GM12878 (cell line): ENCODE measurements around the gene NUFIP1. TPM values are rescaled to one million over a fixed set of nuclear protein-coding genes. Genes with fewer than 3 reads are reported as not detected.

Experiments
- ATAC-seq: fragments of 200-7000 bp; cut with Tn5 transposase; 3 replicates; pipeline ENCODE4 v1.9.1; 2020; ENCODE audit warnings: mild to moderate bottlenecking, moderate library complexity
- BruUV-seq: library from RNA; stranded (reverse); fragments of 400-500 nt; replicated peaks from 2 replicates; lab custom pipeline; 2021; lab: Mats Ljungman, UMichigan
- CTCF ChIA-PET: fragments of 300-600 bp; sonication (Branson Sonifier 250); formaldehyde crosslinking; extraction: SDS; loops from one replicate; lab custom pipeline; 2021; ENCODE audit warnings: inconsistent platforms; lab: Yijun Ruan, JAX
- POLR2A ChIA-PET: fragments of 350-600 bp; formaldehyde crosslinking; extraction: SDS; loops from one replicate; lab custom pipeline; 2021; ENCODE audit warnings: inconsistent platforms; lab: Charles Lee
- RAD21 ChIA-PET: fragments of 300-600 bp; sonication (Branson Sonifier 250); formaldehyde crosslinking; loops from one replicate; lab custom pipeline; 2023; ENCODE audit warnings: antibody characterized with exemption; ENCODE audit not compliant: unreplicated experiment; lab: Charles Lee
- SMC1A ChIA-PET: fragments of 300-600 bp; sonication (Branson Sonifier 250); formaldehyde crosslinking; loops from one replicate; lab custom pipeline; 2023; ENCODE audit not compliant: unreplicated experiment, uncharacterized antibody; lab: Charles Lee
- DNase-seq: peaks from one replicate; pipeline ENCODE4 v3.0.0-alpha.2; 2011; ENCODE audit warnings: low read depth, low spot score
- FAIRE-seq: peaks from 3 replicates; lab custom pipeline; 2011; peaks lifted over from hg19 to GRCh38; lab: Jason Lieb, UNC
- H2AFZ ChIP-seq: 2 replicates; pipeline ENCODE4 v1.6.0; 2011; ENCODE audit warnings: low read depth, low read length, control low read depth; ENCODE audit not compliant: control insufficient read depth
- H3K27ac ChIP-seq: 2 replicates; pipeline ENCODE4 v1.5.1; 2011; ENCODE audit warnings: control low read depth; ENCODE audit not compliant: control insufficient read depth, insufficient read depth
- H3K27me3 ChIP-seq, 2 experiments: replicated peaks in 1 of 2; 2 replicates each; pipeline versions ENCODE4 v1.6.0 to v1.6.1; 2011; ENCODE audit warnings: low read length in 1 of 2; ENCODE audit not compliant: control insufficient read depth in 2 of 2, insufficient read depth in 2 of 2
- H3K36me3 ChIP-seq, 2 experiments: 2 replicates each; pipeline ENCODE4 v1.5.1; 2011; ENCODE audit warnings: low read length in 1 of 2; ENCODE audit not compliant: control insufficient read depth in 2 of 2, insufficient read depth in 2 of 2
- H3K4me1 ChIP-seq: 2 replicates; pipeline ENCODE4 v1.6.1; 2011; ENCODE audit warnings: mild to moderate bottlenecking, low read length, moderate library complexity, mixed read lengths; ENCODE audit not compliant: control insufficient read depth, insufficient read depth
- H3K4me2 ChIP-seq: 2 replicates; pipeline ENCODE4 v1.6.0; 2011; ENCODE audit warnings: control low read depth; ENCODE audit not compliant: control insufficient read depth, insufficient read depth
- H3K4me3 ChIP-seq: fragments of 200-600 bp; sonication (generic); 2 replicates; pipeline ENCODE4 v1.5.1; 2016
- H3K79me2 ChIP-seq: 2 replicates; pipeline ENCODE4 v1.6.0; 2011; ENCODE audit warnings: low read length; ENCODE audit not compliant: control insufficient read depth, insufficient read depth
- H3K9ac ChIP-seq: 2 replicates; pipeline ENCODE4 v1.8.0; 2011; ENCODE audit warnings: low read length, control low read depth, mixed read lengths; ENCODE audit not compliant: control insufficient read depth, insufficient read depth
- H3K9me3 ChIP-seq: replicated peaks from 3 replicates; pipeline ENCODE4 v1.5.1; 2011; ENCODE audit warnings: mild to moderate bottlenecking, low read length; ENCODE audit not compliant: control insufficient read depth, insufficient read depth
- H4K20me1 ChIP-seq: 2 replicates; pipeline ENCODE4 v1.6.0; 2011; ENCODE audit not compliant: control insufficient read depth, insufficient read depth
- CEBPB ChIP-seq, 2 experiments: fragments of 150-350 bp in 1 of 2; IDR thresholded peaks; 2 replicates each; pipeline ENCODE4 v1.6.1; 2012 to 2014; ENCODE audit warnings: low read depth in 2 of 2, low read length in 2 of 2, borderline replicate concordance in 1 of 2, inconsistent platforms in 1 of 2
- MEF2A ChIP-seq: IDR thresholded peaks from 2 replicates; pipeline ENCODE4 v1.6.1; 2011; ENCODE audit warnings: low read depth, mild to moderate bottlenecking, low read length, moderate library complexity; ENCODE audit not compliant: insufficient read depth
- PAX5 ChIP-seq: IDR thresholded peaks from 2 replicates; pipeline ENCODE4 v1.6.1; 2011; ENCODE audit warnings: low read depth, low read length, borderline replicate concordance
- WGBS: methylation state at CpG from one replicate; pipeline ENCODE4 v1.1.6; 2016; ENCODE audit warnings: low lambda C conversion rate; ENCODE audit not compliant: insufficient replicate concordance, insufficient coverage; ENCODE audit errors: missing lambda C conversion rate; 5-methylcytosine and 5-hydroxymethylcytosine counted together
- in situ Hi-C: fragments of 300-500 bp; cut with MboI; formaldehyde crosslinking; loops from 9 replicates; pipeline ENCODE4 v1.14.3; 2018; ENCODE audit warnings: mixed read lengths
- intact Hi-C: fragments of 100-400 bp; cut with micrococcal nuclease; formaldehyde crosslinking; loops from one replicate; pipeline ENCODE4 v1.14.2; 2022; ENCODE audit not compliant: unreplicated experiment
- polyA plus RNA-seq, 11 experiments: library from polyadenylated mRNA; depleted of rRNA in 4 of 11; unstranded in 6 of 11; stranded (reverse) in 5 of 11; fragments of >200 nt; fragmentation: Nextera tagmentation in 4 of 11; fragmentation: Illumina TruSeq in 1 of 11; extraction: Ambion mirVana in 4 of 11; extraction: Trizol in 1 of 11; gene quantifications; 1 replicate in 1 of 11; 2 replicates in 10 of 11; pipeline versions ENCODE4 v1.2.1 to v1.2.3, GENCODE V29; 2011 to 2016; ENCODE audit warnings: inconsistent platforms in 2 of 11, missing spikeins in 2 of 11, low read depth in 1 of 11
- total RNA-seq, 4 experiments: library from RNA; depleted of rRNA in 3 of 4; stranded (reverse); fragments of >200 nt in 3 of 4; fragmentation: Illumina TruSeq in 1 of 4; extraction: Trizol in 1 of 4; gene quantifications; 2 replicates each; pipeline versions ENCODE4 v1.2.1 to v1.2.3, GENCODE V29; 2013 to 2021
- TF ChIP-seq, protein P1 (sequence below): fragments of 450-650 bp; IDR thresholded peaks from 2 replicates; pipeline ENCODE4 v1.6.1; 2017; ENCODE audit warnings: mild to moderate bottlenecking, low read depth, inconsistent platforms; ENCODE audit not compliant: poor library complexity, severe bottlenecking

NUFIP1 gene
- total and polyA plus RNA-seq, 10 of the 15 experiments (the other 5 are each of a cell fraction or from before 2014, with no cell fraction given) = 2.5 to 11.2 (median 7.0) TPM

GRCh38 chr13:44978328-44978727, 10.9 kb downstream of the NUFIP1 start:
- H3K4me1 ChIP-seq = peaks cover 10% of the 10 kb centered on the region
- no peak overlapping the region for H3K9ac ChIP-seq
- no peak for FAIRE-seq
- intact Hi-C loops = no loop called here
- H3K36me3 ChIP-seq = peaks cover 0 to 15% of the 10 kb centered on the region in 2 experiments
- POLR2A ChIA-PET = no interaction called here
- WGBS = 96% methylated on average over 1 of the region's 1 CpG
- H3K9me3 ChIP-seq = no peaks in the 10 kb centered on the region
- no peak overlapping the region for H3K4me3 ChIP-seq
- TF ChIP-seq, protein P1, sequence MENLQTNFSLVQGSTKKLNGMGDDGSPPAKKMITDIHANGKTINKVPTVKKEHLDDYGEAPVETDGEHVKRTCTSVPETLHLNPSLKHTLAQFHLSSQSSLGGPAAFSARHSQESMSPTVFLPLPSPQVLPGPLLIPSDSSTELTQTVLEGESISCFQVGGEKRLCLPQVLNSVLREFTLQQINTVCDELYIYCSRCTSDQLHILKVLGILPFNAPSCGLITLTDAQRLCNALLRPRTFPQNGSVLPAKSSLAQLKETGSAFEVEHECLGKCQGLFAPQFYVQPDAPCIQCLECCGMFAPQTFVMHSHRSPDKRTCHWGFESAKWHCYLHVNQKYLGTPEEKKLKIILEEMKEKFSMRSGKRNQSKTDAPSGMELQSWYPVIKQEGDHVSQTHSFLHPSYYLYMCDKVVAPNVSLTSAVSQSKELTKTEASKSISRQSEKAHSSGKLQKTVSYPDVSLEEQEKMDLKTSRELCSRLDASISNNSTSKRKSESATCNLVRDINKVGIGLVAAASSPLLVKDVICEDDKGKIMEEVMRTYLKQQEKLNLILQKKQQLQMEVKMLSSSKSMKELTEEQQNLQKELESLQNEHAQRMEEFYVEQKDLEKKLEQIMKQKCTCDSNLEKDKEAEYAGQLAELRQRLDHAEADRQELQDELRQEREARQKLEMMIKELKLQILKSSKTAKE = no peak
- TF ChIP-seq MEF2A = no peak
- TF ChIP-seq PAX5 = no peak
- no peak for TF ChIP-seq CEBPB (IDR thresholded peaks at IDR 0.05; ENCODE audit: borderline replicate concordance in 1 of 2, low read depth in 2 of 2, low read length in 2 of 2)
- TF ChIP-seq, all 136 proteins: peak for 0
- Histone ChIP-seq H4K20me1 (no peaks in the 10 kb centered on the region), H3K4me2 (no peak overlapping the region), H2AFZ (no peak overlapping the region), H3K27ac (no peak overlapping the region), H3K27me3 (no peaks in the 10 kb centered on the region), H3K79me2 (peaks cover 6% of the 10 kb centered on the region)
- RAD21 ChIA-PET = no interaction called here
- SMC1A ChIA-PET = interaction anchor here (1.3 kb wide), 1 partner anchor 69 kb away, joined by 3 read pairs; no protein-coding TSS in a partner anchor
- ATAC-seq (no peak), DNase-seq (no peak)
- CTCF ChIA-PET = no interaction called here
- BruUV-seq = no TSS peak
- in situ Hi-C loops = loop anchor here (10.0 kb wide), 1 partner anchor 494 kb away; no protein-coding TSS in a partner anchor
